Loucy (cell line): ENCODE measurements around the gene LAPTM4A.

Source experiments
- H2AFZ ChIP-seq: fragments of 200-600 bp; sonication (generic); 2 replicates; pipeline ENCODE4 v1.6.0; 2016; ENCODE audit warnings: antibody characterized with exemption, mild to moderate bottlenecking, low read length, moderate library complexity
- H3F3A ChIP-seq: fragments of 200-600 bp; 2 replicates; pipeline ENCODE4 v1.6.0; 2016; ENCODE audit warnings: antibody characterized with exemption, low read depth, mild to moderate bottlenecking
- H3K27me3 ChIP-seq: fragments of 200-600 bp; sonication (generic); 2 replicates; pipeline ENCODE4 v1.6.1; 2014; ENCODE audit warnings: low read length, mild to moderate bottlenecking; ENCODE audit not compliant: insufficient read depth, poor library complexity, severe bottlenecking
- H3K36me3 ChIP-seq: fragments of 200-600 bp; sonication (generic); 2 replicates; pipeline ENCODE4 v1.6.1; 2016; ENCODE audit warnings: low read length; ENCODE audit not compliant: insufficient read depth
- H3K4me1 ChIP-seq: fragments of 200-600 bp; sonication (generic); 2 replicates; pipeline ENCODE4 v1.5.1; 2014; ENCODE audit warnings: low read length, mild to moderate bottlenecking; ENCODE audit not compliant: insufficient read depth, poor library complexity, severe bottlenecking
- H3K4me2 ChIP-seq: fragments of 200-600 bp; sonication (generic); 2 replicates; pipeline ENCODE4 v1.6.0; 2014; ENCODE audit warnings: antibody characterized with exemption, low read length, low read depth, mild to moderate bottlenecking; ENCODE audit not compliant: poor library complexity, severe bottlenecking
- H3K4me3 ChIP-seq: fragments of 200-600 bp; sonication (generic); 2 replicates; pipeline ENCODE4 v1.5.1; 2014; ENCODE audit warnings: low read length, mild to moderate bottlenecking, mixed read lengths; ENCODE audit not compliant: poor library complexity, severe bottlenecking
- H3K79me2 ChIP-seq: fragments of 200-600 bp; sonication (generic); 2 replicates; pipeline ENCODE4 v1.6.1; 2014; ENCODE audit warnings: low read length; ENCODE audit not compliant: insufficient read depth
- H3K9ac ChIP-seq: fragments of 200-600 bp; sonication (generic); 2 replicates; pipeline ENCODE4 v1.6.0; 2014; ENCODE audit warnings: mild to moderate bottlenecking, low read depth, low read length, moderate library complexity; ENCODE audit not compliant: poor library complexity, severe bottlenecking
- H3K9me2 ChIP-seq: fragments of 200-600 bp; sonication (generic); replicated peaks from 2 replicates; pipeline ENCODE4 v1.6.1; 2016; ENCODE audit warnings: low read depth, low read length, mixed read lengths
- H3K9me3 ChIP-seq: fragments of 200-600 bp; sonication (generic); 2 replicates; pipeline ENCODE4 v1.6.1; 2014; ENCODE audit warnings: mild to moderate bottlenecking, antibody characterized with exemption, low read length, low read depth; ENCODE audit not compliant: insufficient read depth
- H4K20me1 ChIP-seq: fragments of 200-600 bp; sonication (generic); 2 replicates; pipeline ENCODE4 v1.6.0; 2014; ENCODE audit warnings: antibody characterized with exemption, low read length, mild to moderate bottlenecking; ENCODE audit not compliant: insufficient read depth, poor library complexity, severe bottlenecking
- EZH2phosphoT487 ChIP-seq: fragments of 200-600 bp; IDR thresholded peaks from 2 replicates; pipeline ENCODE4 v1.6.1; 2018; ENCODE audit warnings: antibody characterized with exemption, mild to moderate bottlenecking, moderate library complexity, borderline replicate concordance
- TF ChIP-seq, protein P1 (sequence below): fragments of 200-600 bp; sonication (generic); conservative IDR thresholded peaks from 2 replicates; pipeline ENCODE4 v1.5.1; 2014; ENCODE audit warnings: mild to moderate bottlenecking, antibody characterized with exemption, low read length

The LAPTM4A gene

DNA sequence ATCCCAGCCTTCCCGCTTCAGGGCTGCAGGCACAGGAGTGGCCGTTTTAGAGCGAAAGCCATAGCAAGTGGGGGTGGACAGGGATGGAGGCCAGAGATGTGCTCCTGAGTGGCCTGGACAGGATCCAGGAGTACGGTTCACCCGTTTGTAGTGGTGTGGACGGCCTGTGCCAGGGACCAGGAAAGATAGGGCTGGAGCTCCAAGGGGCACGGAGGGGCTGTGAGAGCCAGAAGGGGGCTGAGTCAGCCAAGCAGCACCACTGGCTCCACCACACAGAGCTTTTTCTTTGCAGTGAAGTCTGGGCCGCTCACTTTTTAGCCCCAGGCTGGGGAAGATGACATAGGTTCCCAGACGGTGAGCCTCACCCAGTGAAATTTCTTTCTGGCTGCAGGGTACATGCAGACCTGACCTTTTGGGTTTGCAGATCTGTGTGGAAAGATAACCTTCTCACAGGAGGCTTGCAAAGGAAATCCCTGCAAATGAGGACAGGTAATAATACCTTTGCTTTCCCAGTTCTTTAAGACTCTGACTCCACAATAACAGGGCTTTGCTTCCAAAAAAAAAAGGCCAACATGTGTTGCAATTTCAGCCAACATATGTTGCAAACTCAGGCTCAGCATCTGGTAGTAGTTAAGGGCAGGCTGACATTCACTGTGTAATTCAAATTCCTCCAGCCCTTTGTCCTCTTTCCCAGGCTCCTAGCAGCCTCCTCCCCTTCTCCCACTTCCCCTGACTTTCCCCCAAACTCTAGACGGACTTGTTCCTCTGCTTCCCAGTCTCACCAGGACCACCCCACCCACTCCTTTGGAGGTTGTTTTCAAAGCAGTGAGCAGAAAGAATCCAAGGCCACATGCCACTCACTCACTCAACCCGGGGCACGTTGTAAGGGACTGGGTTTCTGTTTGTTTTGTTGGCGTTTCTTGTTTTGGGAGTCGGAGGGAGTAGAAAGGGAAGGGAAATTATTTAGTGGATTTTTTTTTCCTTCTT lies 20.3 kb upstream of the LAPTM4A start:
- H3K9ac ChIP-seq: no peak overlapping the region
- H3K27me3 ChIP-seq: no peaks in the 10 kb centered on the region
- no peaks in the 10 kb centered on the region for H3K4me1 ChIP-seq
- no peak overlapping the region for H3K4me2 ChIP-seq
- no peak overlapping the region for H3K4me3 ChIP-seq
- no peaks in the 10 kb centered on the region for H3K79me2 ChIP-seq
- H4K20me1 ChIP-seq: no peaks in the 10 kb centered on the region
- H2AFZ ChIP-seq: no peak overlapping the region
- no peaks in the 10 kb centered on the region for H3F3A ChIP-seq
- no peaks in the 10 kb centered on the region for H3K9me3 ChIP-seq
- no peaks in the 10 kb centered on the region for H3K36me3 ChIP-seq
- no peaks in the 10 kb centered on the region for H3K9me2 ChIP-seq
- no peak for TF ChIP-seq EZH2phosphoT487
- TF ChIP-seq, protein P1, sequence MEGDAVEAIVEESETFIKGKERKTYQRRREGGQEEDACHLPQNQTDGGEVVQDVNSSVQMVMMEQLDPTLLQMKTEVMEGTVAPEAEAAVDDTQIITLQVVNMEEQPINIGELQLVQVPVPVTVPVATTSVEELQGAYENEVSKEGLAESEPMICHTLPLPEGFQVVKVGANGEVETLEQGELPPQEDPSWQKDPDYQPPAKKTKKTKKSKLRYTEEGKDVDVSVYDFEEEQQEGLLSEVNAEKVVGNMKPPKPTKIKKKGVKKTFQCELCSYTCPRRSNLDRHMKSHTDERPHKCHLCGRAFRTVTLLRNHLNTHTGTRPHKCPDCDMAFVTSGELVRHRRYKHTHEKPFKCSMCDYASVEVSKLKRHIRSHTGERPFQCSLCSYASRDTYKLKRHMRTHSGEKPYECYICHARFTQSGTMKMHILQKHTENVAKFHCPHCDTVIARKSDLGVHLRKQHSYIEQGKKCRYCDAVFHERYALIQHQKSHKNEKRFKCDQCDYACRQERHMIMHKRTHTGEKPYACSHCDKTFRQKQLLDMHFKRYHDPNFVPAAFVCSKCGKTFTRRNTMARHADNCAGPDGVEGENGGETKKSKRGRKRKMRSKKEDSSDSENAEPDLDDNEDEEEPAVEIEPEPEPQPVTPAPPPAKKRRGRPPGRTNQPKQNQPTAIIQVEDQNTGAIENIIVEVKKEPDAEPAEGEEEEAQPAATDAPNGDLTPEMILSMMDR: no peak

DNA sequence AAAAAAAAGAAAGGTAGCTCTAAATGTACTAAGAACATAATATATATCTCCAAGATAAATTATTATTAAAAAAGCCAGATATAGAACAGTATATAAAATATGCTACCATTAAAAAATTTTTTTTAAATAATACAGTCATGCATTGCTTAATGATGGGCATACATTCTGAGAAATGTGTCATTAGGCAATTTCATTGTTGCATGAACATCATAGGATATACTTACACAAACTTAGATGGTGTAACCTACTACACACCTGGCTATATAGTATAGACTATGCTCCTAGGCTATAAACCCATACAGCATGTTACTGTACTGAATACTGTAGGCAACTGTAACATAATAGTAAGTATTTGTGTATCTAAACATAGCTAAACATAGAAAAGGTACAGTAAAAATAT lies 18.3 kb upstream of the LAPTM4A start:
- no peaks in the 10 kb centered on the region for H3K4me1 ChIP-seq
- H3K9ac ChIP-seq: no peak overlapping the region
- TF ChIP-seq EZH2phosphoT487: no peak
- TF ChIP-seq, protein P1: no peak
- no peaks in the 10 kb centered on the region for H4K20me1 ChIP-seq
- H3K27me3 ChIP-seq: no peaks in the 10 kb centered on the region
- no peak overlapping the region for H3K4me2 ChIP-seq
- no peaks in the 10 kb centered on the region for H3K9me3 ChIP-seq
- no peak overlapping the region for H3K4me3 ChIP-seq
- H3F3A ChIP-seq: no peaks in the 10 kb centered on the region
- H3K36me3 ChIP-seq: no peaks in the 10 kb centered on the region
- no peaks in the 10 kb centered on the region for H3K9me2 ChIP-seq
- no peaks in the 10 kb centered on the region for H3K79me2 ChIP-seq
- H2AFZ ChIP-seq: no peak overlapping the region

DNA sequence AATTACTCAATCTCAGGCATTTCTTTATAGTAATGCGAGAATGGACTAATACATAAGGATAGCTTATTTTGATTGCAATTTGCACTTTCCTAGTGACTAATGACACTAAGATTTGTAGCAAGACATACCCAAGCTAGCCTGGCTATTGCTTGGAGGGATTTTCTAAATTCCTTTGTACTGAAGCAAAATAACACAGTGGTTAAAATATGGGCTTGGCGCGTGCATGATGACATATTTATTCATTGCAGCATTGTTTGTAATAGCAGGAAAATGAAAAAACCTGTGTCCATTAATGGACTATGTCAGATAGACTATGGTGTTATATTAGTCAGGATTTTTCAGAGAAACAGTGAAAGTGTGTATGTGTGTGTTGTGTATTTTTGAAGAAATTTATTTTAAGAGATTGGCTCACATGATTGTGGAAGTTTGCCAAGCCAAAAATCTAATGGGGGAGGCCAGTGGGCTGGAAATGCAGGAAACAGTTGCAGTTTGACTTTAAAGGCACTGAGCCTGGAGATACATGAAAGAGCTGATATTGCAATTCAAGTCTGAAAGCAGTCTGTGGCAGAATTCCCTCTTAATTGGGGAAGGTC lies 16.7 kb upstream of the LAPTM4A start:
- no peaks in the 10 kb centered on the region for H3K4me1 ChIP-seq
- no peaks in the 10 kb centered on the region for H3F3A ChIP-seq
- H3K9ac ChIP-seq: no peak overlapping the region
- H3K4me3 ChIP-seq: no peak overlapping the region
- no peaks in the 10 kb centered on the region for H4K20me1 ChIP-seq
- no peaks in the 10 kb centered on the region for H3K27me3 ChIP-seq
- H3K9me3 ChIP-seq: no peaks in the 10 kb centered on the region
- no peak overlapping the region for H2AFZ ChIP-seq
- no peak overlapping the region for H3K4me2 ChIP-seq
- no peak for TF ChIP-seq EZH2phosphoT487
- TF ChIP-seq, protein P1: no peak
- H3K9me2 ChIP-seq: no peaks in the 10 kb centered on the region
- no peaks in the 10 kb centered on the region for H3K79me2 ChIP-seq
- no peaks in the 10 kb centered on the region for H3K36me3 ChIP-seq
